Renal cortex interstitium (tissue), 11 donors: ENCODE measurements around the gene GGT5. TPM values are rescaled to one million over a fixed set of nuclear protein-coding genes. Genes with fewer than 3 reads are reported as not detected.
A peak's percentile ranks its signal among the peaks of the same experiment; 100 is the strongest.

ENCODE experiments used
- DNase-seq, 11 donors: peaks; one replicate each; pipeline ENCODE4 v3.0.0-alpha.2; 2013; ENCODE audit warnings: low read depth in 9 of 11, low spot score in 4 of 11; ENCODE audit errors: extremely low read depth in 1 of 11
- polyA plus RNA-seq, 3 donors: library from polyadenylated mRNA; unstranded; fragments of 120-200 nt; gene quantifications; one replicate each; pipeline ENCODE4 v1.2.1, GENCODE V29; 2013; ENCODE audit not compliant: insufficient read length in 3 of 3

The GGT5 gene
- polyA plus RNA-seq, 3 donors, result 15.8 to 17.5 (median 16.4) TPM

GRCh38 chr22:24180316-24181087 lies 64.4 kb downstream of the GGT5 start:
- DNase-seq, result no peak

GRCh38 chr22:24179478-24180210 lies 65.2 kb downstream of the GGT5 start:
- no peak for DNase-seq

- no peak for DNase-seq
Observed at GRCh38 chr22:24178502-24179440, 66.1 kb downstream of the GGT5 start.

GRCh38 chr22:24178021-24178431 lies 66.9 kb downstream of the GGT5 start:
- no peak for DNase-seq

GRCh38 chr22:24177456-24177855 lies 67.4 kb downstream of the GGT5 start:
- no peak for DNase-seq

GRCh38 chr22:24177045-24177444 lies 67.8 kb downstream of the GGT5 start:
- DNase-seq, result no peak

- no peak for DNase-seq
Observed at GRCh38 chr22:24176630-24177029, 68.3 kb downstream of the GGT5 start.

- DNase-seq, result no peak
Observed at GRCh38 chr22:24176040-24176439, 68.8 kb downstream of the GGT5 start.

- peak in 3 of 11 donors; percentile 41 to 46 (median 44) for DNase-seq
Observed at GRCh38 chr22:24175160-24175808, 69.6 kb downstream of the GGT5 start.

GRCh38 chr22:24171822-24172221 lies 73.1 kb downstream of the GGT5 start:
- no peak for DNase-seq

GRCh38 chr22:24170632-24171031 lies 74.2 kb downstream of the GGT5 start:
- no peak for DNase-seq

GRCh38 chr22:24170188-24170587 lies 74.7 kb downstream of the GGT5 start:
- DNase-seq, result no peak

Other genes starting within 250 kb of the GGT5 start
- gene GSTT4, start 239.6 kb downstream of the GGT5 start, polyA plus RNA-seq, result not detected
- 10 to 100 TPM; 45.2 to 62.5 (median 57.2) TPM for gene CABIN1, start 233.8 kb downstream of the GGT5 start, polyA plus RNA-seq
- 10 to 100 TPM; 10.9 to 20.8 (median 13.8) TPM for gene SUSD2, start 63.6 kb downstream of the GGT5 start, polyA plus RNA-seq
- 10 to 100 TPM; 44.5 to 53.2 (median 51.3) TPM for gene SPECC1L, start 25.7 kb upstream of the GGT5 start, polyA plus RNA-seq
- 1 to 10 TPM; 5.8 to 8.0 (median 8.0) TPM for gene ADORA2A, start 182.5 kb upstream of the GGT5 start, polyA plus RNA-seq